ENCODE results near the gene SLC27A4.

SLC27A4 gene

DNA sequence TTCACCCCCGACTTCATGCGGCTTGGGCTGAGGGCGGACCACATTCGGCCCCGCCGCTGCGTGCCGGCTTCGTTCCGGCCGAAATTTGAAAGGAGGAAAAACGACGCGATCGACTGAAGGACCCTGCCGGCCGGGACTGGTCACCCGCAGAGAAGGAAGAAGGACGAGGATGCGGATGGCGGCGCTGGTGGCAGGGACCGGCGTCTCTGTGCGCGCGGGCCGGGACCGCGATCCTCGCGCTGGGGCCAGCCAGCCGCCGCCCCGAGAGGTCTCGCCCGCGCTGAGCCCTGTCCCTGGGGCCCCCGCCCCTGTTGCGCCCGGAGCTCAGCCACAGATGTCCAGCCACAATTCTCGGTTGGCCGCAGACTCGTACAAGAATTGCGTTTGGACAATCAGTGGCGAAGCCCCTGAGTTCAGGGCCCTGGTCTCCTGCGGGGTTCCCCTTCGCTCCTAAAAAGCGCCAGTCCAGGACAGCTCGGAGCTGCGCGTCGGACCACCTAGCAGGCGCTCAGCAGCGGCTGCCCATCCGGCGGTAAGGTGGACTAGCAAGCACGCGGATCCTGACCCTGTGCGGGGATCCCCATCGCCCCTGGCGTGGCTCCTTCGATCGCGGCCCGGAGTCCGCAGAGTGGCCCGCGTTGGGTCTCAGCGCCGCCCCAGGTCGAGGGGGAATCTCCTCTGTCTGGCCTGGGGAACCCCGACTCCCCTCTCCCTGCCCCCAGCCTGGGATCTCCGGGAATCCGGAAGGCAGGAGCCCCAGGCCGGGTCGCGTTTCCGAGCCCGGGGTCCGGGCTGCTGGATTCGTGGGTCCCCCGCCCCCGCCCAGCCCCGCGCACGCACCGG is 52.2 kb downstream of the SLC27A4 start:
- no peak for DNase-seq

DNA sequence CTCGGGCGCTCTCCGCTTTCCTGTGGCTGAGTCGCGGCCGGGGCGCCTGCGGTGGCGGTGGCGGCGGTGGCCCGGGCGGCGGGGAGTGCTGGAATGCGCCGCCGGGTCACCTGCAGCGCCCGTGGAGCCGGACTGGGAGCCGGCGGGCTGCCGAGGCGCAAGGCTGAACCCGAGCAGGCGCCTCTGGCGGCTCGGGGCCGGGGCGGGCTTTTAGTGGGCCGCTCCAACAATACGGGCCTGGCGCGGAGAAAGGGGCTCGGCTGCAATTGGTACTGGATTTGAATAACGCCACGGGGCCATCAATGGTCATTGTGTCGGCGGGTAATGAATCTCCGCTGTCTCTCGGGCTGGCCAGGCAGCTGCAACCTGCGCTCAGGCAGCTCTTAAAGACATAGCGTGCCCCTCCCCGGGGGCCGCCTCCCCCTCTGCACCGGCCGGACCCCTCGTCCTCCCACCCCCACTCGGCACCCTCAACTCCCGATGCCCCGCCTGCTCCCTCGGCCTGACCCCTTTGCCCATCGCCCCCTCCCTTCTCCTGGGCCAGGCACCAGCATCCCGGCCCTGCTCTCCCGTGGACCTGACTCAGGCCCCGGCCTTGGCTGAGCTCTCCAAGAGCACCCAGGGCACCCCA is 52.9 kb downstream of the SLC27A4 start:
- no peak for DNase-seq

DNA sequence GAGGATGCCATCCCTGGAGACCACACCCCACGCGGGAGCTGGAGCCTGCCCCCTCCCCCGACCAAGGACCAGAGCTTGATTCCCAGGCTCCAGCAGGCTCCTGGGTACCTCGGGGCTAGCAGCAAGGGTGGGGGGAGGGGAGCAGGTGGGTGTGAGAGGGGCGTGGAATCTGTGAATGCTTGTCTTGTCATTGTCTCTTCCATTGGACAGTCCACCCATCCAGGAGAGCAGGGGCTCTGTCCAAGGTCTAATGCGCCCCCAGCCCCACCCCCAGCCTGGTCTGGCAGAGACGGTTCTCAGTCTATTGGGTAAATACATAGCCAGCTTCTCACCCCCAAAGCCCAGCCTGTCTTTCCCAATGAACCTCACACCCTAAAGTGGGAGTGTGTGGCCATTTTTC is 53.6 kb downstream of the SLC27A4 start:
- no peak for DNase-seq

DNA sequence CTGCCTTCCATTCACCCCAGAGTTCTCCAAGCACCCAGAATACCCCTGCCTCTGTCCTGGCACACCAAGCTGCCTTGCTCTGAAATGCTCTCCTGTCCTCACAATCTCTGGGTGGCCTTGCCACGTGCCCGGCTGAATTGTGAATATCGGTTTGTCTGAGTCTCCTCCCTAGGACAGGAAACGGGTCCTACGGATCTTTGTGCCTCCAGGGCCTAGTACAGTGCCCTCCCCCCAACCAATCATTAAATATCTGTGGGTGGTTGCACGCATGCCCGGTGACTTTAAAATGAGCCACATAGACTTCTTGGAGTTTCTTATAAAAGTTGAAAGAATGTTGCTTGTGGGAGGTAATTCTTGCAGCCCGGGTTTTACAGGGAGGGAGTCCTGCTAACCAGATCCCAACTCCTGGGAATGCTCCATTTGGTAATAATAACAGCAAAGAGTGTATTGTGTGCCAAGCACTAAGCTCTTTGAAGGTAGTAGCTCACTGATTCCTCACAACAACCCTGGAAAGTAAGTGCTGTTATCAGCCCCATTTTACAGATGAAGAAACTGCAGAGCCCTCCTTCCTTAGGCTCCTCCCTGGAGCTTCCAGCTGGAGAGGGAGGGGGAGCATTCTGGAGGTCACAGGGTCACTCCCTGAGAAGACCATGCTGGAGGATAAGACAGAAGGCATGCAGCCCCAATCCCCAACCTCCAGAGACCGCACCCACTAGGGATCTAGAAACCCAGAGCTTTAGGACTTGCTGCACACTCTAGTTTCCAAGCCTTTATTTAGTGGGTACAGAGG is 54.2 kb downstream of the SLC27A4 start:
- no peak for DNase-seq

DNA sequence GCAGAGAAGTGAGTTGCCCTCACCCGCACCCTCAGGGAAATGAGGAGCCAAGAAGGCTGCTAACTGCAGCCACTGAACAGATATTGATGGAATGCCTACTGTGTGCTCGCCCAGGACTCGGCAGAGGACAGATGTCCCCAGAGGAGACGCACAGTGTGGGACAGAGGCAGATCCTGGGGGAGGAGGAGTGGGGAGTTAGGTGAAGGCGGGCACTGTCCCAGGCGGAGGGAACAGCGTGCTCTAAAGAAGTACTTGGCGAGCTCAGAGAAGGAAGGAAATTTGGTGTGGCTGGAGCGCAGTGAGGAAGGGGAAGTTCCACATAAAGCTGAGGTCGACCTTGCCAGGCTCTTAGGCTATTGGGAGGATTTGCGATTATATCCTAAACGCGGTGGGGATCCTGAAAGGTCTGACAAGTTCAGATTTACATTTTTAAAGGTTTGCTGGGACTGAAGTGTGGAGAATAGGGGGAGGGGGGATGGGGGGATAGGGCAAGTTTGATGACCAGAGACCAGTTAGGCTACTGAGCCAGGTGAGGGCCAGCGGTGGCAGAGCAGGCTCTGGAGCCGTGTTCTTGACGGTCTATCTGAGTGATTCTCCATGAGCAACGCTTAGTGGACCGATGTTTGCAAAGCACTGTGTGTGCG is 56.8 kb downstream of the SLC27A4 start:
- no peak for DNase-seq

DNA sequence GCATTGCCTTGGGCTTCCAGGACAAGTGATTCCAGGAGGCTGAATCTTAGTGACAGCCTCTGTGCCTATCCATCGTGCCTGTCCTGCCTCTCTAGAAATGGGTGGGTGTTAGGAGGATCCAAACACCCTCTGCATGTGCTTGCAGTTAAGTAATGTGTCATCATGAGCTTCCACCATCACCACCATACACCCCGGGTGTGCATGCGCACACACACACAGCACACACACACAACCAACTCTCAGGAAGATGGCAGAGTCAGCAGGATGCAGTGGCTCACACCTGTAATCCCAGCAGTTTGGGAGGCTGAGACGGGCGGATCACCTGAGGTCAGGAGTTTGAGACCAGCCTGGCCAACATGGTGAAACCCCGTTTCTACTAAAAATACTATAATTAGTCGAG is 57.5 kb downstream of the SLC27A4 start:
- no peak for DNase-seq

DNA sequence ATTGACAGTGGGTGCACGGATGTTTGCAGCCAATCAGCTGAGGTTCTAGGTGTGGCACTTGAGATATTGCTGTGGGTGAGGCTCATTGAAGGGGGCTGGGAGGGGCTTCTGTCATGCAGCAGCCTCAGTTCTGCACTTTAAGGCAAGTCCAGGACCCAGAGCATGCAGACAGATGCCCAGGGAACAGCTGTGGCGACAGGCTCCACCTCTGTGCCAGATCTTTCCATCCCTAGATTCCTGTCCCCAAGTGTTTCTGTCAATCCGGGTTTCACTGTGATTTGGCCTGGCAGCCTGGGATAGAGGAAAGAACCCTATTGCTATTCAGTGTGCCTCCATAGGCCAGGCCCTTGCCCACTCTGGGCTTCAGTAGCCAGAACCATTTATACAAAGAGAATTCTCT is 59.5 kb downstream of the SLC27A4 start:
- DNase-seq = no peak

DNA sequence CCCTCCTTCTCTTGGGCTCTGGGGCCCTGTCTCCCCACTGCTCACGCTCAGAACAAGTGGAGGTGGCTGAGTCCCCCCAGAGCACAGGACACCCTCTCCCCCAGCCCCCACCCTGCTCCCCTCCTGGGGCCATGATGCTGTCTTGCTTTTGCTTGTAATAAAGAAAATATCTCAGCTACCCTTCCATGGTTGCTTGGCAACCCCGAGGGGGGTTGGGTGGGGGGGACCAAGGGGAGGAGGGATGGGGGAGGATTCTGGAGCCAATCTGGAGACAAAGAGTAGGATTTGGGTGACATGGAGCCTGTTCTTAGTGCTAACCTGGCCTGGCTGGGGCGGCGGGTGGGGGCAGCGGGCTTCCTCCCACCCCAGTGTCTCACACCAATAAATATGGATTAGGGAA is 64.2 kb downstream of the SLC27A4 start:
- DNase-seq = no peak

DNA sequence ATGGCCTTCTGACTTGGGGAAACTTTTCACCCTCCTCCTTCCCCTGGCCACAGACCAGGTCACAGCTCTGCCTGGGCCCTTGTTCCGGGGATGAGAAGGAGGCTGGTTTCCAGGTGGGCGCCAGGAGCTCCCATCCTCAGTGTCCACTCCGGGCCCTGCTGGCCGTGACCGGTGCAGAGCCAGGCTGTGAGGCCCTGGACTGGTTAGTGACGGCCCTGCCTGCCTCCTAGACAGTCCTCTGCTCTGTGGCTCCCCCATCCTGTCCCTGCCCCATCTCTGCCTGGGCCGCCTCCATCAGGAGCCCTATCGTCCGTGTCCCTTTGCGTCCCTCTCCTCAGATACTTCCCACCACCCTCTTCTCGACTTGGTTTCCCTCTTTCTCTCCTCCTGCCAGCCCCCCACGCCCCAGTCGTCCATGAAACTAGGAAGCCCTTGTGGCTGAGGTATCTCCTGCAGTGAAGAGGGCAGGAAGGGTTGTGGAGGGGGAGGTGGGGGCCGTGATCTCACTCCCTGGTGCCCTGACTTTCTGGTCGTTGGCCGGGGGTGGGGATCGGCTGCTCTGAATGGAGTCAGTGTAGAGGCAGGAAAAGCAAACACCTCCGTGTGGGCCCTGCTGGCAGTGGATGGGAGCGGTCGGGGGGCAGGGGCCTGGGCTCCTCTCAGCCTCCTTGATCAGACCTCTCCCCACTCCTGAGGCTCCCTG is 64.9 kb downstream of the SLC27A4 start:
- no peak for DNase-seq

DNA sequence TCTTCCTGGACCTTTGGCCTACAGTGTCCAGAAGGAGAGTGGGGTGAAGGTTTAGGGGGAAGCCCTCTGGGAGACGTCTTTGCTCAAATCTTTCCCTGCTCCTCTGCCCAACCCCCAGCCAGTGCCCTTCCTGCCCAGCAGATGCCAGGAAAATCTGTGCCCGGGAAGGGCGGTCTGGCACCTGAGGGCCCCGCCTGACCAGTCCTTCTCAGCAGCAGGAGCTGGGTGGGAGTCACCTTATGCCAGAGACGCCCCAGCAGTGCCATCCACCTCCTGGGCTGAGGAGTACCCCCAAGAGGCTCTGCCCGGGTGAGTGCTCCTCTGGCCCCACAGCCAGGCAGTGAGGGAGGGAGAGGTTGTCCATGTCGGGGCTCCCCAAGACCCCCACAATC is 65.4 kb downstream of the SLC27A4 start:
- DNase-seq = no peak

DNA sequence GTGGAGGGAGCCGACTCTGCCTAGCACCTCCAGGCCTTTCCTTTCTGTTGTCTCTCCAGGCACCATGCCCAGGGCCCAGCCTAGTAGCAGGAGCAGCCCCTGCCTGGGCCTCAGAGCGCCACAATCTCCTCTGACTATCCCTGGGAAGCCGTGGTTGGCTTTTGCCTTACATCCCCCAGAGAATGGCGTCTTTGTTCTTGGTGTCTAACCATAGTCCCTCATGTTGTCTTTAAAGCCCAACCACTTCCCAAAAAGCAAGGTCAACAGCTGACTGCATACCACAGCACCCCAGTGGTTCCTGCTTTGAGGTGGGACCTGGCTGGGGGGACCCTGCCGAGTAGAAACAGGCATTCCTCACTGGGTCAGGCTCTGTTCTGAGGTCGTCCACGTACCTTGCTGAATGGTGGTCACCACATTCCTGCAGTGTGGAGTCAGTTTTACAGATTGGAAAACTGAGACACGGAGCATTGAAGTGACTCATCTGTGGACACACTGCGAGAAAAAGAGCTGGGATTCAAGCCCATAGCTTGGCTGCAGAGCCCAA is 66.6 kb downstream of the SLC27A4 start:
- DNase-seq = no peak

DNA sequence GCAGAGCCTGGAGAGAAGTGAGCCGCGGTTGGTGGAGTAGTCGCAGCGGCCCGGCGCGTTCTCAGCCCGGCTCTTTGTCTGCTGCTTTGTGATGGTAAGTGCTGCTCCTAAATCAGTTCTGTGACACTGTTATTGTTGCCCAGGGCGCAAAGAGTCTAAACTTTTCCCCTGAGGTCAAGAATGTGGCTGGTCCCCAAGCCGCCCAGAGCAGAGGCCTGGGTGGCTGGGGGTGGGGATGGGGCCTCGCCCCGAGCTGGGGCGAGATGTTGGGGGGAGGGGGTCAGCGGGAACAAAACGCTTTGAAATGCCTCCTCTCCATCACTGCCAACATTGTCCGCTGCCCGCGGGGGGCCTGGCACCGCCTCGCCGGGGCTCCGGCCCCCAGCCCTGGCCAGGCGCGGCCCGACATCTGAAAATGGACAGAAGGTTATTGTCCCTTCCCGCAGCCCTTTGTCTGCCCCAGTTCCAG is 68.7 kb downstream of the SLC27A4 start:
- no peak for DNase-seq

DNA sequence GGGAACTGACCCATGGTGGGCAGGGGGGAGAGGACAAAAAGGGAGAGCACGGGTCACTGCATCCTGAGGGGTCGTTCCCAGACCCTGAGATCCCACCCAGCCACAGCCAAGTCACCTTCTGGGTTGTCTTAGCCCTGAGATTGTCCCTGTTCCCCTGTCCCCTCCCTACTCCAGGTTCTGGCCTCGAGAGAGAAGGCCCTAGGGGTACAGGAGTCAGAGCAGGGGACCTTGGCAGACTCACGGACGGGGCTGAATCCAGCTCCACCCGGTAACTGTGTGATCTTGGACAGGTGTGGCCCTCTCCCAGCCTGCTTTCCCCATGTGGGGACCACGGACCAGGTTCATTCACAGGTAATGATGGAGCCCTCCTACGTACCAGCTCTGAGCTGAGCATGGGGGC is 69.1 kb downstream of the SLC27A4 start:
- no peak for DNase-seq

DNA sequence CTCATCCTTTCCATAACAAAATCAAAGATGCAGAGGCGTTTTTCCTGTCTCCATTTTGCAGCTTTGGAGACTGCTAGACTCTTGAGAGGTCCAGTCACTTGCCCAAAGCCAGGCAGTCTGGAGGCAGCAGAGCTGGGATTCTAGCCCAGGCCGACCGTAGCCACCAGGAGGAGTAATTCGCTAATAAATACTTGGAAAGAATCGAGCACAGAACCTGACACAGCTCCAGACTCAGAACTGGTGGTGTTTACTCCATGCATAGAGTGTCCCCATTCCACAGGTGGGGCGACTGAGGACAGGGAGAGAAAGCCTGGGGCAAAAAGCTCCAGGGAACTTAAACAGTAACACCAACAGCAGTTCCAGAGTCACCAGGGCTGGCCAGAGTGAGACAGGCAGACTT is 69.7 kb downstream of the SLC27A4 start:
- DNase-seq = no peak
